ENCODE results near the gene MAPK1.
"Not testable (repeated sequence)": the region's sequence is repeated elsewhere in the genome, so short reads cannot be mapped to it uniquely, and the experiment has no call there.

MAPK1 gene

DNA sequence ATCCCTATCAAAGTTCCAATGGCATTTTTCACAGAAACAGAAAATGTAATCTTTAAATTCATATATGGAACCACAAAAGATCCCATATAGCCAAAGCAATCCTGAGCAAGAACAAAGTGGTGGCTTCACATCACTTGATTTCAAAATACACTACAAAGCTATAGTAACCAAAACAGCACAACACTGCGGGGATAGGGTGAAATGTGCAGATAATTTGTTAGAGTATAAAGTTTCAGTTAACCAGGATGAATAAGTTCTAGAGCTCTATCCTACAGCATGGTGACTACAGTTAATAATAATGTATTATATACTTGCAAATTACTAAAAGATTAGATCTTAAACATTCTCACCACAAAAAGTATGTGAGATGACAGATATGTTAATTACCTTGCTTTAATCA is 55.5 kb downstream of the MAPK1 start:
- no peaks in the 10 kb centered on the region for H3K27me3 ChIP-seq (ENCODE audit: insufficient read depth, low read depth, severe bottlenecking)
- no peak overlapping the region for H3K4me3 ChIP-seq (ENCODE audit: low read depth, low read length)
- H3K36me3 ChIP-seq, result peaks cover 10% of the 10 kb centered on the region
- no peak for DNase-seq
- TF ChIP-seq, protein P1, sequence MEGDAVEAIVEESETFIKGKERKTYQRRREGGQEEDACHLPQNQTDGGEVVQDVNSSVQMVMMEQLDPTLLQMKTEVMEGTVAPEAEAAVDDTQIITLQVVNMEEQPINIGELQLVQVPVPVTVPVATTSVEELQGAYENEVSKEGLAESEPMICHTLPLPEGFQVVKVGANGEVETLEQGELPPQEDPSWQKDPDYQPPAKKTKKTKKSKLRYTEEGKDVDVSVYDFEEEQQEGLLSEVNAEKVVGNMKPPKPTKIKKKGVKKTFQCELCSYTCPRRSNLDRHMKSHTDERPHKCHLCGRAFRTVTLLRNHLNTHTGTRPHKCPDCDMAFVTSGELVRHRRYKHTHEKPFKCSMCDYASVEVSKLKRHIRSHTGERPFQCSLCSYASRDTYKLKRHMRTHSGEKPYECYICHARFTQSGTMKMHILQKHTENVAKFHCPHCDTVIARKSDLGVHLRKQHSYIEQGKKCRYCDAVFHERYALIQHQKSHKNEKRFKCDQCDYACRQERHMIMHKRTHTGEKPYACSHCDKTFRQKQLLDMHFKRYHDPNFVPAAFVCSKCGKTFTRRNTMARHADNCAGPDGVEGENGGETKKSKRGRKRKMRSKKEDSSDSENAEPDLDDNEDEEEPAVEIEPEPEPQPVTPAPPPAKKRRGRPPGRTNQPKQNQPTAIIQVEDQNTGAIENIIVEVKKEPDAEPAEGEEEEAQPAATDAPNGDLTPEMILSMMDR (IDR thresholded peaks at IDR 0.05; ENCODE audit: low read depth, low read length), result no peak
- no peak overlapping the region for H3K27ac ChIP-seq
- no peaks in the 10 kb centered on the region for H3K9me3 ChIP-seq (ENCODE audit: severe bottlenecking)

DNA sequence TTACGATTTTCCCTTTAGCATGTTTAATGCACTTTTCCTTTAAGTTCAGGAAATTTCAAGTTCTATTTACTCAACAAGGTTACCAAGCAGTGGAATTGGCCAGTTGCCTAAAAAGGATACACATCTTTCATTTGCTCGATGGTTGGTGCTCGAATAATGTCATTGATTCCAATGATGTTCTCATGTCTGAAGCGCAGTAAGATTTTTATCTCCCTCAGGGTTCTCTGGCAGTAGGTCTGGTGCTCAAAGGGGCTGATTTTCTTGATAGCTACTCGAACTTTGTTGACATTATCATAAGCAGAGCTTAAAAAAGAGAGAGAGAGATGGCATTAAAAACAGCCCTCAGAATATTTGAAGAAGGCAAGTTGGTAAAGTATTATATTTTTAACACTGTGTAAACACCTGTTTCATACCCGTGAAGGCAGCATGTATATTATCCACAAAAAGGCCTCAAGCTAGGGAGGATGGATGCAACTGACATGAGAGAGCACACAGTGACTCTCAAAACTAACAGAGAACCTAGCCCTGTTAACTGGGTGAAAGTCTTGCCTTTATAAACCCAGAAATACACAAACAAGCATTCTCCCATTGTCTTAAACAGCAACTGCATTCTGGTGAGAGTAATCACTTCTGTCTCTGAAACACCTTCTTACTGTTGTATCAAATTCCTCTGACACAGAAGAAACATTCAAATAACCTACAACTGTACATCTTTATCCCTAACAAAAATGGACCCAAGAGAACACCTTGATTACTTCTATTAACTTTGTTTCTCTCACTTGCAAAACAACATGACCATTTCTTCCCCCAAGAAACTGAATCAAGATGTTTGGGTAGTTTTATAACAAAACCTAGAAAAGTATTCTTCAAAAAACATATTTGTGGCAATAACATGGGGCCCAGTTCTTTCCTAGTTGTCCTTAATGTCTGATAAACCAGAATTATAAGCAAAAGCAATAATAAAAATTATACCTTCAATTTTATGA is 59.6 kb downstream of the MAPK1 start:
- H3K4me3 ChIP-seq (ENCODE audit: low read depth, low read length), result no peak overlapping the region
- no peaks in the 10 kb centered on the region for H3K27me3 ChIP-seq (ENCODE audit: insufficient read depth, low read depth, severe bottlenecking)
- TF ChIP-seq, protein P1 (IDR thresholded peaks at IDR 0.05; ENCODE audit: low read depth, low read length), result no peak
- peaks cover 51% of the 10 kb centered on the region for H3K36me3 ChIP-seq
- no peaks in the 10 kb centered on the region for H3K9me3 ChIP-seq (ENCODE audit: severe bottlenecking)
- no peak for DNase-seq
- no peak overlapping the region for H3K27ac ChIP-seq

DNA sequence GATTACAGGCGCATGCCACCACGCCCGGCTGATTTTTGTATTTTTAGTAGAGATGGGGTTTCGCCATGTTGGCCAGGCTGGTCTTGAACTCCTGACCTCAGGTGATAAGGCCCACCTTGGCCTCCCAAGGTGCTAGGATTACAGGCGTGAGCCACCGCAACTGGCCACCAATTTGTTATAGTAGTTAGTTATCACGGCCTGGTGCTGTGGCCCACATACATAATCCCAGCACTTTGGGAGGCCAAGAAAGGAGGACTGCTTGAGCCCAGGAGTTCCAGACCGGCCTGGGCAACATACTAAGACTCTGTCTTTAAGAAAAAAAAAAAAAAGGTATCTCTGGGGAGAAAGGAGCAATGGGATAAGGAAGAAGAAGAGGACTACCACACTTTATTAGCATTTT is 62.1 kb downstream of the MAPK1 start:
- peaks cover 71% of the 10 kb centered on the region for H3K36me3 ChIP-seq
- not testable (repeated sequence) for DNase-seq

DNA sequence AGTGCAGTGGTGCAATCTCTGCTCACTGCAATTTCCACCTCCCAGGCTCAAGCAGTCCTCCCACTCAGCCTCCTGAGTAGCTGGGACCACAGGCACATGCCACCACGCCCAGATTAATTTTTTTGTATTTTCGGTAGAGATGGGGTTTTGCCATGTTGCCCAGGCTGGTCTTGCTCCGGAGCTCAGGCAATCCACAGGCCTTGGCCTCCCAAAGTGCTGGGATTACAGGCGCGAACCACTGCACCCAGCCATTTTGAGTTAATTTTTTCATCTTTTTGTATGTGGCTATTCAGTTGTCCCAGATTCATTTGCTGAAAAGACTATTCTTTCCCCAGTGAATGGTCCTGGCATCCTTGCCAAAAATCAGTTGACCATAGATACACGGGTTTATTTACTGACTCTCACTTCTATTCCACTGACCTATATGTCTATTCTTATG is 63.6 kb downstream of the MAPK1 start:
- Histone ChIP-seq H3K4me3 (ENCODE audit: low read depth, low read length) (no peak overlapping the region), H3K9me3 (ENCODE audit: severe bottlenecking) (no peaks in the 10 kb centered on the region), H3K27ac (no peak overlapping the region), H3K27me3 (ENCODE audit: insufficient read depth, low read depth, severe bottlenecking) (no peaks in the 10 kb centered on the region), H3K36me3 (peaks cover 84% of the 10 kb centered on the region)
- DNase-seq, result no peak
- TF ChIP-seq, protein P1 (IDR thresholded peaks at IDR 0.05; ENCODE audit: low read depth, low read length), result no peak

More for the DNA sequence above, 62.1 kb downstream of the MAPK1 start:
- H3K9me3 ChIP-seq (ENCODE audit: severe bottlenecking); H3K27me3 ChIP-seq (ENCODE audit: insufficient read depth, low read depth, severe bottlenecking); H3K27ac ChIP-seq; H3K4me3 ChIP-seq (ENCODE audit: low read depth, low read length): not testable (repeated sequence)

DNA sequence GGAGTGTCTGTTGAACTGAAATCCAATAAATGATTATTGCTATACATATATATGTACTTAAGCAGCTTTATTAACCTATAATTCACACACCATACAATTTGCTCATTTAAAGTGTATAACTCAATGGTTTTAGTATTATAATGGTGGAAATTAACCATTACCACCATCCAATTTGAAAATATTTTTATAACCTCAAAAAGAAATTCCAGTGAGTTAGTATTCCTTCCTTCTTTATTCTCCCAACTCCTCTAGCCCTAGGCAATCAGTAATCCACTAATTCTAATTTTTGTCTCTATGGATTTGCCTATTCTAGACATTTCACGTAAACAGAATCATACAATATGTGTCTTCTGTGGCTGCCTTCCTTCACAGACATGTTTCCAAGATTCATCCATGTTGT is 64.8 kb downstream of the MAPK1 start:
- TF ChIP-seq, protein P1 (IDR thresholded peaks at IDR 0.05; ENCODE audit: low read depth, low read length), result no peak
- Histone ChIP-seq H3K27me3 (ENCODE audit: insufficient read depth, low read depth, severe bottlenecking) (no peaks in the 10 kb centered on the region), H3K27ac (no peak overlapping the region), H3K36me3 (peaks cover 96% of the 10 kb centered on the region), H3K4me3 (ENCODE audit: low read depth, low read length) (no peak overlapping the region), H3K9me3 (ENCODE audit: severe bottlenecking) (no peaks in the 10 kb centered on the region)
- DNase-seq, result no peak

DNA sequence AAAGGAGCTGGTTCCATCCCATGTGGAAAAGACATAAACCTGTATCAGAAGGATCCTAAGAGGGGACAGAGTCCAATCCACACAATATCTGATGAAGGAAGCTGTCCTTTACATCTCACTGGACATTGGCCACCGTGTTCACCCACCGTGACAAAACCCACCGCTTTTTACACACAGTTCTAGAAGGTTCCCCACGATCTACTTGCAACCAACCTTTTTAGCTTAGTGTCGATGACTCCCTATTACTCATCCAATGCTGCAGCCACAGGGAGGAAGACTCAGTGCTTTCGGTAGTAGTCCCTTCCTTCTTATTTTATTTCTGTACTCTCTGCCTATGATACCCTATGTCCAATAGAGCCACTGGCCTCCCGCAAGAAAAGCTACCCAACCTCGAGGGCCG is 65.4 kb downstream of the MAPK1 start:
- Histone ChIP-seq H3K36me3 (peaks cover 94% of the 10 kb centered on the region), H3K27me3 (ENCODE audit: insufficient read depth, low read depth, severe bottlenecking) (no peaks in the 10 kb centered on the region), H3K27ac (no peak overlapping the region), H3K4me3 (ENCODE audit: low read depth, low read length) (no peak overlapping the region), H3K9me3 (ENCODE audit: severe bottlenecking) (no peaks in the 10 kb centered on the region)
- TF ChIP-seq, protein P1 (IDR thresholded peaks at IDR 0.05; ENCODE audit: low read depth, low read length), result no peak
- no peak for DNase-seq

DNA sequence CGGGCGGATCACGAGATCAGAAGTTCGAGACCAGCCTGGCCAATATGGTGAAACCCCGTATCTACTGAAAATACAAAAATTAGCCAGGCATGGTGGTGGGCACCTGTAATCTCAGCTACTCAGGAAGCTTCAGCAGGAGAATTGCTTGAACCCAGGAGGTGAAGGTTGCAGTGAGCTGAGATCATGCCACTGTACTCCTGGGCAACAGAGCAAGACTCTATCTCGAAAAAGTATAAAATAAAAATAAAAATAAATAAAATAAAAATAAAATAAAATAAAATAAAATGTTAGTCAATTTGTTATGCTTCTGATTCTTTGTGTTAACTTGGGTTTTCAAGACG is 66.2 kb downstream of the MAPK1 start:
- peaks cover 88% of the 10 kb centered on the region for H3K36me3 ChIP-seq
- not testable (repeated sequence) for DNase-seq; H3K27me3 ChIP-seq (ENCODE audit: insufficient read depth, low read depth, severe bottlenecking); H3K27ac ChIP-seq; H3K4me3 ChIP-seq (ENCODE audit: low read depth, low read length); H3K9me3 ChIP-seq (ENCODE audit: severe bottlenecking)
